HCT116 (cell line): ENCODE data around the gene FKBP15. TPM values are rescaled to one million over a fixed set of nuclear protein-coding genes. Genes with fewer than 3 reads are reported as not detected.
A peak's percentile ranks its signal among the peaks of the same experiment; 100 is the strongest.

Source experiments
- ATAC-seq: fragments of 200-7000 bp; cut with Tn5 transposase; 2 replicates; pipeline ENCODE4 v1.9.1; 2020; ENCODE audit warnings: mild to moderate bottlenecking, moderate library complexity
- BruUV-seq: library from RNA; stranded (reverse); fragments of 400-500 nt; replicated peaks from 2 replicates; lab custom pipeline; 2021; lab: Mats Ljungman, UMichigan
- CTCF ChIA-PET: fragments of 300-600 bp; sonication (Branson Sonifier 250); formaldehyde crosslinking; loops from one replicate; lab custom pipeline; 2021; ENCODE audit warnings: antibody characterized with exemption; lab: Charles Lee
- POLR2A ChIA-PET: fragments of 300-600, 350-600 bp; sonication (Branson Sonifier 250); formaldehyde crosslinking; loops from one replicate; lab custom pipeline; 2021; ENCODE audit warnings: antibody characterized with exemption; lab: Charles Lee
- RAD21 ChIA-PET, 2 experiments: fragments of 300-600 bp; sonication (Branson Sonifier 250); formaldehyde crosslinking; loops; one replicate each; lab custom pipeline; 2023; ENCODE audit warnings: low total read pairs in 2 of 2; ENCODE audit not compliant: uncharacterized antibody in 2 of 2, unreplicated experiment in 2 of 2, low non-redundant PET in 1 of 2; lab: Charles Lee
- DNase-seq: peaks from one replicate; pipeline ENCODE4 v3.0.0-alpha.2; 2010; ENCODE audit warnings: low read depth, low spot score
- H2AFZ ChIP-seq: fragments of 200-600 bp; shearing (Covaris generic), sonication (generic); 2 replicates; pipeline ENCODE4 v1.6.1; 2017; ENCODE audit warnings: low read depth, mixed run types, mixed read lengths, antibody characterized with exemption, low read length; ENCODE audit not compliant: poor library complexity, severe bottlenecking
- H3K27ac ChIP-seq: 2 replicates; pipeline ENCODE4 v1.5.1; 2012; ENCODE audit warnings: low read depth, low read length
- H3K27me3 ChIP-seq: fragments of 200-600 bp; sonication (generic); 2 replicates; pipeline ENCODE4 v1.6.1; 2016; ENCODE audit warnings: mixed run types, low read length, mixed read lengths; ENCODE audit not compliant: insufficient read depth
- H3K36me3 ChIP-seq, 2 experiments: fragments of 200-500 bp in 1 of 2; fragments of 200-600 bp in 1 of 2; sonication (Bioruptor generic) in 1 of 2; sonication (generic) in 1 of 2; 2 replicates each; pipeline versions ENCODE4 v1.5.1 to v1.6.1; 2014 to 2016; ENCODE audit warnings: low read length in 2 of 2, inconsistent platforms in 1 of 2, mixed read lengths in 1 of 2, mixed run types in 1 of 2; ENCODE audit not compliant: insufficient read depth in 2 of 2, control insufficient read depth in 1 of 2
- H3K4me1 ChIP-seq, 2 experiments: fragments of 200-600 bp in 1 of 2; sonication (generic) in 1 of 2; 2 replicates each; pipeline versions ENCODE4 v1.5.1 to v1.6.1; 2012 to 2017; ENCODE audit warnings: low read length in 2 of 2, inconsistent platforms in 1 of 2, mild to moderate bottlenecking in 1 of 2, mixed read lengths in 1 of 2, mixed run types in 1 of 2, moderate library complexity in 1 of 2; ENCODE audit not compliant: insufficient read depth in 2 of 2, control insufficient read depth in 1 of 2
- H3K4me2 ChIP-seq: fragments of 200-600 bp; sonication (generic); 2 replicates; pipeline ENCODE4 v1.6.1; 2017; ENCODE audit warnings: mixed run types, low read length, mixed read lengths
- H3K4me3 ChIP-seq, 2 experiments: fragments of 200-600 bp in 1 of 2; sonication (generic) in 1 of 2; replicated peaks in 1 of 2; 2 replicates each; pipeline ENCODE4 v1.5.1; 2011 to 2016; ENCODE audit warnings: low read length in 2 of 2, control low read depth in 1 of 2, low read depth in 1 of 2, mild to moderate bottlenecking in 1 of 2, mixed read lengths in 1 of 2, mixed run types in 1 of 2
- H3K79me2 ChIP-seq: fragments of 200-600 bp; sonication (generic); 2 replicates; pipeline ENCODE4 v1.6.1; 2017; ENCODE audit warnings: mild to moderate bottlenecking, mixed run types, low read length, moderate library complexity, mixed read lengths; ENCODE audit not compliant: insufficient read depth
- H3K9ac ChIP-seq: fragments of 200-600 bp; sonication (generic); 2 replicates; pipeline ENCODE4 v1.6.1; 2016; ENCODE audit warnings: low read length, mixed read lengths
- H3K9me2 ChIP-seq: fragments of 200-600 bp; sonication (generic), shearing (Covaris generic); 2 replicates; pipeline ENCODE4 v1.6.1; 2017; ENCODE audit warnings: mixed run types, mild to moderate bottlenecking, moderate library complexity; ENCODE audit not compliant: insufficient read depth
- H3K9me3 ChIP-seq, 2 experiments: fragments of 200-500 bp in 1 of 2; fragments of 200-600 bp in 1 of 2; sonication (Bioruptor generic) in 1 of 2; sonication (generic) in 1 of 2; 2 replicates each; pipeline ENCODE4 v1.6.1; 2014 to 2017; ENCODE audit warnings: low read length in 2 of 2, mixed read lengths in 2 of 2, inconsistent platforms in 1 of 2, low read depth in 1 of 2, mild to moderate bottlenecking in 1 of 2, mixed run types in 1 of 2, moderate library complexity in 1 of 2; ENCODE audit not compliant: control insufficient read depth in 1 of 2, insufficient read depth in 1 of 2
- H4K20me1 ChIP-seq: fragments of 200-600 bp; sonication (generic), shearing (Covaris generic); 2 replicates; pipeline ENCODE4 v1.6.1; 2017; ENCODE audit warnings: mixed run types, mild to moderate bottlenecking, moderate library complexity; ENCODE audit not compliant: insufficient read depth
- ATF3 ChIP-seq: IDR thresholded peaks from 2 replicates; pipeline ENCODE4 v1.6.1; 2012
- CEBPB ChIP-seq: IDR thresholded peaks from 2 replicates; pipeline ENCODE4 v1.6.1; 2012; ENCODE audit warnings: low read depth
- EZH2 ChIP-seq: fragments of 200-600 bp; sonication (generic); IDR thresholded peaks from 2 replicates; pipeline ENCODE4 v1.6.1; 2017; ENCODE audit warnings: antibody characterized with exemption, mixed run types
- EZH2phosphoT487 ChIP-seq: fragments of 200-600 bp; IDR thresholded peaks from 2 replicates; pipeline ENCODE4 v1.6.1; 2018; ENCODE audit warnings: antibody characterized with exemption, borderline replicate concordance
- RAD21 ChIP-seq: IDR thresholded peaks from 2 replicates; pipeline ENCODE4 v1.6.1; 2012; ENCODE audit warnings: low read depth, mild to moderate bottlenecking
- REST ChIP-seq: IDR thresholded peaks from 2 replicates; pipeline ENCODE4 v1.6.1; 2012; ENCODE audit warnings: low read depth
- SIN3A ChIP-seq: IDR thresholded peaks from 2 replicates; pipeline ENCODE4 v1.6.1; 2012; ENCODE audit warnings: low read depth
- SP1 ChIP-seq: IDR thresholded peaks from 2 replicates; pipeline ENCODE4 v1.6.1; 2012; ENCODE audit warnings: low read depth
- SRF ChIP-seq: IDR thresholded peaks from 2 replicates; pipeline ENCODE4 v1.6.1; 2012; ENCODE audit warnings: low read depth
- TCF7L2 ChIP-seq: IDR thresholded peaks from 2 replicates; pipeline ENCODE4 v1.7.0; 2011; ENCODE audit warnings: borderline replicate concordance, inconsistent platforms; ENCODE audit not compliant: insufficient read depth, insufficient read length; ENCODE audit errors: extremely low read depth
- ZBTB33 ChIP-seq: IDR thresholded peaks from 2 replicates; pipeline ENCODE4 v1.6.1; 2011; ENCODE audit warnings: mild to moderate bottlenecking, low read length, moderate library complexity; ENCODE audit not compliant: insufficient replicate concordance; ENCODE audit errors: extremely low read depth
- ZNF274 ChIP-seq: fragments of 200-500 bp; sonication (Bioruptor generic); IDR thresholded peaks from 2 replicates; pipeline ENCODE4 v1.6.1; 2014; ENCODE audit warnings: mild to moderate bottlenecking, low read depth, low read length, inconsistent platforms
- intact Hi-C: fragments of 100-400 bp; cut with micrococcal nuclease; formaldehyde crosslinking; loops from 2 replicates; pipeline ENCODE4 v1.10.0; 2022
- total RNA-seq: library from RNA; stranded (reverse); gene quantifications from one replicate; pipeline ENCODE4 v1.2.1, GENCODE V29; 2021; ENCODE audit not compliant: unreplicated experiment
- TF ChIP-seq, protein P1 (sequence below): IDR thresholded peaks from 2 replicates; pipeline ENCODE4 v1.6.1; 2012

Gene FKBP15
- total RNA-seq, 1 experiment from 2014 or later: 13.8 TPM

DNA sequence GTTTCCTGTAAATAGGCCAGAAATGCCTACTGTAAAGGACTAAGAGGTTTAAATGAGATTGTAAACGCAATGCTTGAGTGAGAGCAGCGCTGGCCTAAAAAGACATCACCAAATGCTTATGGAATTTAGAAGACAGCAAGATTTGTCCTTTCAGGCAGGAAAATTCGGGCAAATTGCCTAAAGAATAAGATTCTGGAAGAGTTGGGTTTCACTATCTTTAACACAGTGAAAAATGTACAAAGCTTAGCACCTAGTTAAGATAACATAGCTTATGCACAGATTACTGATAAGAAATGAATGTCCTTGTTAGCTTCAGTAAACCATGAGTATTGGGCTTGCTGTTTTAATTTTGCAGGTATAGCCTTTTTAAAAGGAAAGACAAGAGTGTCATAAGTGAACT, 4.7 kb downstream of the FKBP15 start:
- Histone ChIP-seq H3K27me3 (no peaks in the 10 kb centered on the region), H2AFZ (no peak overlapping the region), H3K36me3 (no peaks in the 10 kb centered on the region), H3K4me1 (peaks cover 0 to 14% of the 10 kb centered on the region in 2 experiments; a peak in 2 of 4 replicates), H3K9me2 (no peaks in the 10 kb centered on the region), H3K4me2 (no peak overlapping the region), H3K27ac (no peak overlapping the region), H3K4me3 (no peak overlapping the region), H3K9ac (no peak overlapping the region), H3K79me2 (peaks cover 61% of the 10 kb centered on the region), H4K20me1 (no peaks in the 10 kb centered on the region), H3K9me3 (no peaks in the 10 kb centered on the region)
- ChIA-PET POLR2A (no interaction called here), CTCF (no interaction called here), RAD21 (no interaction called here)
- no TSS peak for BruUV-seq
- DNase-seq (no peak), ATAC-seq (no peak)
- TF ChIP-seq TCF7L2 (no peak), RAD21 (no peak), SIN3A (no peak), CEBPB (no peak), EZH2phosphoT487 (no peak), SP1 (no peak)
- intact Hi-C loops: no loop called here

DNA sequence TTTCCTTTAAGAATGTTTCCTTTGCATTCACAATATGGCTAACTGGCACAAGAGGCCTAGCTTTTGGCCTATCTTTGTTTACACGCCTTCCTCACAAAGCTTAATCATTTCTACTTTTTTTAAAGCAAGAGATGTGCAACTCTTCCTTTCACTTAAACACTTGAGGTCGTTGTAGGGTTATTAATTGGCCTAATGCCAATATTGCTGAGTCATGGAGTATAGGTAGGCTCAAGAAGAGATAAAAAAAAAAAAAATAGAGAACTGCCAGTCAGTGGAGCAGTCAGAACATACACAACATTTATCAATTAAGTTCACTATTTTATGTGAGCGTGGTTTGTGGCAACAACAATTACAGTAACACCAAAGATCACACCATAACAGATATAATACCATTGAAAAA, 5.9 kb downstream of the FKBP15 start:
- intact Hi-C loops: no loop called here
- no peak overlapping the region for H3K9ac ChIP-seq
- POLR2A ChIA-PET: no interaction called here
- no peak for TF ChIP-seq ZNF274
- no peak for TF ChIP-seq REST
- no peak for TF ChIP-seq ATF3
- TF ChIP-seq, protein P1, sequence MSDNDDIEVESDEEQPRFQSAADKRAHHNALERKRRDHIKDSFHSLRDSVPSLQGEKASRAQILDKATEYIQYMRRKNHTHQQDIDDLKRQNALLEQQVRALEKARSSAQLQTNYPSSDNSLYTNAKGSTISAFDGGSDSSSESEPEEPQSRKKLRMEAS: no peak
- TF ChIP-seq SP1: no peak
- no peak for TF ChIP-seq EZH2
- no peak for TF ChIP-seq ZBTB33
- TF ChIP-seq SRF: no peak
- TF ChIP-seq EZH2phosphoT487: no peak
- H3K36me3 ChIP-seq: 0 out of 4 replicates have a peak, but pooled peaks cover 0 to 5% of the 10 kb centered on the region in 2 experiments
- H4K20me1 ChIP-seq: no peaks in the 10 kb centered on the region
- RAD21 ChIA-PET: no interaction called here
- no peak overlapping the region for H3K27ac ChIP-seq
- H3K79me2 ChIP-seq: peaks cover 53% of the 10 kb centered on the region
- H3K4me1 ChIP-seq: peaks cover 0 to 11% of the 10 kb centered on the region in 2 experiments; a peak in 2 of 4 replicates
- DNase-seq: peak; percentile 16
- no peak overlapping the region for H3K4me3 ChIP-seq
- no peak overlapping the region for H2AFZ ChIP-seq
- CTCF ChIA-PET: no interaction called here
- BruUV-seq: no TSS peak
- no peaks in the 10 kb centered on the region for H3K9me2 ChIP-seq
- no peak for ATAC-seq
- no peak overlapping the region for H3K4me2 ChIP-seq
- no peaks in the 10 kb centered on the region for H3K9me3 ChIP-seq
- no peaks in the 10 kb centered on the region for H3K27me3 ChIP-seq
